HCT116 (cell line): Measurements from ENCODE around the gene EXOC4. TPM values are rescaled to one million over a fixed set of nuclear protein-coding genes. Genes with fewer than 3 reads are reported as not detected.

Experiments
- ATAC-seq: fragments of 200-7000 bp; cut with Tn5 transposase; 2 replicates; pipeline ENCODE4 v1.9.1; 2020; ENCODE audit warnings: mild to moderate bottlenecking, moderate library complexity
- BruUV-seq: library from RNA; stranded (reverse); fragments of 400-500 nt; replicated peaks from 2 replicates; lab custom pipeline; 2021; lab: Mats Ljungman, UMichigan
- CTCF ChIA-PET: fragments of 300-600 bp; sonication (Branson Sonifier 250); formaldehyde crosslinking; loops from one replicate; lab custom pipeline; 2021; ENCODE audit warnings: antibody characterized with exemption; lab: Charles Lee
- POLR2A ChIA-PET: fragments of 300-600, 350-600 bp; sonication (Branson Sonifier 250); formaldehyde crosslinking; loops from one replicate; lab custom pipeline; 2021; ENCODE audit warnings: antibody characterized with exemption; lab: Charles Lee
- RAD21 ChIA-PET, 2 experiments: fragments of 300-600 bp; sonication (Branson Sonifier 250); formaldehyde crosslinking; loops; one replicate each; lab custom pipeline; 2023; ENCODE audit warnings: low total read pairs in 2 of 2; ENCODE audit not compliant: uncharacterized antibody in 2 of 2, unreplicated experiment in 2 of 2, low non-redundant PET in 1 of 2; lab: Charles Lee
- DNase-seq: peaks from one replicate; pipeline ENCODE4 v3.0.0-alpha.2; 2010; ENCODE audit warnings: low read depth, low spot score
- H2AFZ ChIP-seq: fragments of 200-600 bp; shearing (Covaris generic), sonication (generic); 2 replicates; pipeline ENCODE4 v1.6.1; 2017; ENCODE audit warnings: low read depth, mixed run types, mixed read lengths, antibody characterized with exemption, low read length; ENCODE audit not compliant: poor library complexity, severe bottlenecking
- H3K27ac ChIP-seq: 2 replicates; pipeline ENCODE4 v1.5.1; 2012; ENCODE audit warnings: low read depth, low read length
- H3K27me3 ChIP-seq: fragments of 200-600 bp; sonication (generic); 2 replicates; pipeline ENCODE4 v1.6.1; 2016; ENCODE audit warnings: mixed run types, low read length, mixed read lengths; ENCODE audit not compliant: insufficient read depth
- H3K36me3 ChIP-seq, 2 experiments: fragments of 200-500 bp in 1 of 2; fragments of 200-600 bp in 1 of 2; sonication (Bioruptor generic) in 1 of 2; sonication (generic) in 1 of 2; 2 replicates each; pipeline versions ENCODE4 v1.5.1 to v1.6.1; 2014 to 2016; ENCODE audit warnings: low read length in 2 of 2, inconsistent platforms in 1 of 2, mixed read lengths in 1 of 2, mixed run types in 1 of 2; ENCODE audit not compliant: insufficient read depth in 2 of 2, control insufficient read depth in 1 of 2
- H3K4me1 ChIP-seq, 2 experiments: fragments of 200-600 bp in 1 of 2; sonication (generic) in 1 of 2; 2 replicates each; pipeline versions ENCODE4 v1.5.1 to v1.6.1; 2012 to 2017; ENCODE audit warnings: low read length in 2 of 2, inconsistent platforms in 1 of 2, mild to moderate bottlenecking in 1 of 2, mixed read lengths in 1 of 2, mixed run types in 1 of 2, moderate library complexity in 1 of 2; ENCODE audit not compliant: insufficient read depth in 2 of 2, control insufficient read depth in 1 of 2
- H3K4me2 ChIP-seq: fragments of 200-600 bp; sonication (generic); 2 replicates; pipeline ENCODE4 v1.6.1; 2017; ENCODE audit warnings: mixed run types, low read length, mixed read lengths
- H3K4me3 ChIP-seq, 2 experiments: fragments of 200-600 bp in 1 of 2; sonication (generic) in 1 of 2; replicated peaks in 1 of 2; 2 replicates each; pipeline ENCODE4 v1.5.1; 2011 to 2016; ENCODE audit warnings: low read length in 2 of 2, control low read depth in 1 of 2, low read depth in 1 of 2, mild to moderate bottlenecking in 1 of 2, mixed read lengths in 1 of 2, mixed run types in 1 of 2
- H3K79me2 ChIP-seq: fragments of 200-600 bp; sonication (generic); 2 replicates; pipeline ENCODE4 v1.6.1; 2017; ENCODE audit warnings: mild to moderate bottlenecking, mixed run types, low read length, moderate library complexity, mixed read lengths; ENCODE audit not compliant: insufficient read depth
- H3K9ac ChIP-seq: fragments of 200-600 bp; sonication (generic); 2 replicates; pipeline ENCODE4 v1.6.1; 2016; ENCODE audit warnings: low read length, mixed read lengths
- H3K9me2 ChIP-seq: fragments of 200-600 bp; sonication (generic), shearing (Covaris generic); 2 replicates; pipeline ENCODE4 v1.6.1; 2017; ENCODE audit warnings: mixed run types, mild to moderate bottlenecking, moderate library complexity; ENCODE audit not compliant: insufficient read depth
- H3K9me3 ChIP-seq, 2 experiments: fragments of 200-500 bp in 1 of 2; fragments of 200-600 bp in 1 of 2; sonication (Bioruptor generic) in 1 of 2; sonication (generic) in 1 of 2; 2 replicates each; pipeline ENCODE4 v1.6.1; 2014 to 2017; ENCODE audit warnings: low read length in 2 of 2, mixed read lengths in 2 of 2, inconsistent platforms in 1 of 2, low read depth in 1 of 2, mild to moderate bottlenecking in 1 of 2, mixed run types in 1 of 2, moderate library complexity in 1 of 2; ENCODE audit not compliant: control insufficient read depth in 1 of 2, insufficient read depth in 1 of 2
- H4K20me1 ChIP-seq: fragments of 200-600 bp; sonication (generic), shearing (Covaris generic); 2 replicates; pipeline ENCODE4 v1.6.1; 2017; ENCODE audit warnings: mixed run types, mild to moderate bottlenecking, moderate library complexity; ENCODE audit not compliant: insufficient read depth
- CBX3 ChIP-seq: IDR thresholded peaks from 2 replicates; pipeline ENCODE4 v1.6.1; 2012; ENCODE audit warnings: low read depth
- CEBPB ChIP-seq: IDR thresholded peaks from 2 replicates; pipeline ENCODE4 v1.6.1; 2012; ENCODE audit warnings: low read depth
- CTCF ChIP-seq, 3 experiments: fragments of 200-600 bp in 1 of 3; sonication (generic) in 1 of 3; IDR thresholded peaks in 2 of 3; conservative IDR thresholded peaks in 1 of 3; 2 replicates each; pipeline ENCODE4 v1.5.1; 2012 to 2017; ENCODE audit warnings: low read depth in 2 of 3, low read length in 2 of 3, antibody characterized with exemption in 1 of 3, borderline replicate concordance in 1 of 3, control low read depth in 1 of 3, mild to moderate bottlenecking in 1 of 3, mixed read lengths in 1 of 3, mixed run types in 1 of 3, moderate library complexity in 1 of 3; ENCODE audit not compliant: insufficient read depth in 1 of 3
- ELF1 ChIP-seq: IDR thresholded peaks from 2 replicates; pipeline ENCODE4 v1.6.1; 2012; ENCODE audit warnings: low read depth, borderline replicate concordance
- EZH2 ChIP-seq: fragments of 200-600 bp; sonication (generic); IDR thresholded peaks from 2 replicates; pipeline ENCODE4 v1.6.1; 2017; ENCODE audit warnings: antibody characterized with exemption, mixed run types
- FOSL1 ChIP-seq: IDR thresholded peaks from 2 replicates; pipeline ENCODE4 v1.6.1; 2012; ENCODE audit warnings: low read depth
- JUND ChIP-seq: IDR thresholded peaks from 2 replicates; pipeline ENCODE4 v1.6.1; 2012
- POLR2AphosphoS5 ChIP-seq: IDR thresholded peaks from 2 replicates; pipeline ENCODE4 v1.6.1; 2011; ENCODE audit warnings: mild to moderate bottlenecking, low read depth, low read length, moderate library complexity
- SIN3A ChIP-seq: IDR thresholded peaks from 2 replicates; pipeline ENCODE4 v1.6.1; 2012; ENCODE audit warnings: low read depth
- SP1 ChIP-seq: IDR thresholded peaks from 2 replicates; pipeline ENCODE4 v1.6.1; 2012; ENCODE audit warnings: low read depth
- YY1 ChIP-seq: IDR thresholded peaks from 2 replicates; pipeline ENCODE4 v1.6.1; 2011; ENCODE audit warnings: low read length, low read depth, moderate library complexity, mild to moderate bottlenecking; ENCODE audit not compliant: insufficient replicate concordance; ENCODE audit errors: extremely low read depth
- ZBTB33 ChIP-seq: IDR thresholded peaks from 2 replicates; pipeline ENCODE4 v1.6.1; 2011; ENCODE audit warnings: mild to moderate bottlenecking, low read length, moderate library complexity; ENCODE audit not compliant: insufficient replicate concordance; ENCODE audit errors: extremely low read depth
- ZFX ChIP-seq: fragments of 450-650 bp; IDR thresholded peaks from 2 replicates; pipeline ENCODE4 v1.6.1; 2017
- intact Hi-C: fragments of 100-400 bp; cut with micrococcal nuclease; formaldehyde crosslinking; loops from 2 replicates; pipeline ENCODE4 v1.10.0; 2022
- total RNA-seq: library from RNA; stranded (reverse); gene quantifications from one replicate; pipeline ENCODE4 v1.2.1, GENCODE V29; 2021; ENCODE audit not compliant: unreplicated experiment

EXOC4 gene
- total RNA-seq, 1 experiment from 2014 or later, result 40.3 TPM

GRCh38 chr7:133234961-133235875, 17.7 kb upstream of the EXOC4 start:
- Histone ChIP-seq H3K4me3 (no peak overlapping the region), H3K4me2 (no peak overlapping the region), H3K79me2 (no peaks in the 10 kb centered on the region), H3K9me2 (no peaks in the 10 kb centered on the region), H4K20me1 (no peaks in the 10 kb centered on the region), H3K9ac (no peak overlapping the region), H3K36me3 (no peaks in the 10 kb centered on the region), H3K27me3 (no peaks in the 10 kb centered on the region; the same call in 1 of the 2 replicates), H2AFZ (no peak overlapping the region)
- ATAC-seq (no peak), DNase-seq (no peak)
- ChIA-PET POLR2A (no interaction called here), CTCF (no interaction called here)
- intact Hi-C loops, result no loop called here
- no peak for TF ChIP-seq ELF1
- TF ChIP-seq ZBTB33, result no peak
- TF ChIP-seq EZH2, result no peak
- TF ChIP-seq YY1, result no peak
- no peak for TF ChIP-seq ZFX
- no peak for TF ChIP-seq CBX3
- no peak for TF ChIP-seq CTCF (IDR thresholded peaks at IDR 0.05 in 2 of 3, conservative IDR thresholded peaks at IDR 0.05 in 1 of 3; ENCODE audit: borderline replicate concordance in 1 of 3, insufficient read depth in 1 of 3, low read depth in 2 of 3, low read length in 2 of 3)
- TF ChIP-seq POLR2AphosphoS5, result no peak
- no peak for TF ChIP-seq SP1
- TF ChIP-seq FOSL1, result no peak
- no peak for TF ChIP-seq CEBPB
- no peak for TF ChIP-seq SIN3A
- TF ChIP-seq JUND, result no peak
- TF ChIP-seq, all 23 proteins: peak for 0
- BruUV-seq, result no TSS peak
- Histone ChIP-seq H3K27ac (no peak overlapping the region), H3K4me1 (no peaks in the 10 kb centered on the region), H3K9me3 (no peaks in the 10 kb centered on the region)
- RAD21 ChIA-PET, result no interaction called here
